Stimulated activated CD8-positive, alpha-beta memory T cell treated with anti-CD3 and anti-CD28 coated beads, Interleukin-2, amount 100 ng/mL, for 48 hours (primary cell): ENCODE results near the gene CDK16.

Experiments
- DNase-seq, 2 donors: peaks; one replicate each; pipeline ENCODE4 v3.0.0-alpha.2; 2020; ENCODE audit warnings: low read depth in 2 of 2

The CDK16 gene

GRCh38 chrX:47227334-47227583, 8.8 kb downstream of the CDK16 start:
- no peak for DNase-seq

GRCh38 chrX:47228550-47229270, 10.2 kb downstream of the CDK16 start:
- no peak for DNase-seq

GRCh38 chrX:47229427-47229826, 10.9 kb downstream of the CDK16 start:
- no peak for DNase-seq

- no peak for DNase-seq
These were observed 11.8 kb downstream of the CDK16 start for GRCh38 chrX:47230136-47230868.

GRCh38 chrX:47231167-47231566, 12.7 kb downstream of the CDK16 start:
- no peak for DNase-seq

GRCh38 chrX:47232197-47232802, 13.8 kb downstream of the CDK16 start:
- no peak for DNase-seq

- peak; percentile 13 to 36 for DNase-seq
These were observed 14.4 kb downstream of the CDK16 start, which contains the start of gene USP11 for GRCh38 chrX:47232803-47233332. Gene USP11, plus strand, starts transcription at chrX:47233009. Its CDS starts 35 bp downstream, at chrX:47233044.

- DNase-seq, result peak; percentile 83
These were observed 15.0 kb downstream of the CDK16 start for GRCh38 chrX:47233333-47234113.

- no peak for DNase-seq
These were observed 16.1 kb downstream of the CDK16 start for GRCh38 chrX:47234583-47234982.

GRCh38 chrX:47235691-47236103, 17.2 kb downstream of the CDK16 start:
- no peak for DNase-seq

GRCh38 chrX:47239199-47239598, 20.7 kb downstream of the CDK16 start:
- no peak for DNase-seq

GRCh38 chrX:47239898-47240545, 21.5 kb downstream of the CDK16 start:
- DNase-seq, result no peak

- DNase-seq, result no peak
These were observed 22.1 kb downstream of the CDK16 start for GRCh38 chrX:47240619-47241018.

GRCh38 chrX:47241201-47242011, 22.9 kb downstream of the CDK16 start:
- DNase-seq, result no peak

GRCh38 chrX:47242321-47242720, 23.8 kb downstream of the CDK16 start:
- no peak for DNase-seq

GRCh38 chrX:47243351-47243750, 24.9 kb downstream of the CDK16 start:
- DNase-seq, result no peak

GRCh38 chrX:47244676-47245075, 26.2 kb downstream of the CDK16 start:
- no peak for DNase-seq

GRCh38 chrX:47245156-47245555, 26.7 kb downstream of the CDK16 start:
- DNase-seq, result no peak

GRCh38 chrX:47247206-47247998, 28.9 kb downstream of the CDK16 start:
- peak in 1 of 2 donors; percentile 9 for DNase-seq

GRCh38 chrX:47247999-47248320, 29.5 kb downstream of the CDK16 start:
- DNase-seq, result no peak
